GM10248 (cell line): ENCODE results near the gene WDR82.

Experiments
- CTCF ChIA-PET: fragments of 300-600 bp; sonication (Branson Sonifier 250); formaldehyde crosslinking; extraction: SDS; loops from one replicate; lab custom pipeline; 2021; ENCODE audit warnings: antibody characterized with exemption; lab: Yijun Ruan, JAX
- POLR2A ChIA-PET: fragments of 350-650 bp; sonication (Branson Sonifier 250); formaldehyde crosslinking; extraction: SDS; loops from one replicate; lab custom pipeline; 2020; ENCODE audit warnings: antibody characterized with exemption; lab: Yijun Ruan, JAX
- DNase-seq: peaks from one replicate; pipeline ENCODE4 v3.0.0; 2012; ENCODE audit errors: extremely low spot score
- CTCF ChIP-seq: IDR thresholded peaks from 2 replicates; pipeline ENCODE4 v1.5.1; 2012; ENCODE audit warnings: mild to moderate bottlenecking, low read depth; ENCODE audit errors: extremely low read depth, missing control alignments, control extremely low read depth

The WDR82 gene

GRCh38 chr3:52278510-52279069, at the start of gene WDR82:
WDR82 (minus strand) TSS chr3:52278649; CDS start chr3:52278361, 288 bp downstream.
- POLR2A ChIA-PET = interaction anchor here (0.7 to 1.3 kb wide), 8 partner anchors 9 to 53 kb away, joined by 3 to 6 read pairs (median 4); partner anchors contain the start of genes GLYCTK and TLR9
- no peak for TF ChIP-seq CTCF
- peak; percentile 96 for DNase-seq

GRCh38 chr3:52327486-52328290, 49.2 kb upstream of the WDR82 start:
- ChIA-PET POLR2A (interaction anchor here (0.6 kb wide), 1 partner anchor 11 kb away, joined by 3 read pairs; no protein-coding TSS in a partner anchor), CTCF (interaction anchor here (1.1 to 7.2 kb wide), 4 partner anchors 8 to 96 kb away, joined by 4 to 48 read pairs (median 5); no protein-coding TSS in a partner anchor)
- no peak for DNase-seq
- no peak for TF ChIP-seq CTCF

More at GRCh38 chr3:52278510-52279069, at the start of gene WDR82:
- CTCF ChIA-PET = interaction anchor here (0.9 to 5.9 kb wide), 18 partner anchors 10 to 296 kb away, joined by 3 to 44 read pairs (median 6); partner anchors contain the start of genes ACY1, GLYCTK, PPM1M and TWF2

- TF ChIP-seq CTCF = no peak
- DNase-seq = no peak
- ChIA-PET CTCF (interaction anchor here (1.6 to 7.2 kb wide), 3 partner anchors 12 to 95 kb away, joined by 4 to 48 read pairs (median 5); no protein-coding TSS in a partner anchor), POLR2A (no interaction called here)
Measured at GRCh38 chr3:52326976-52327375, 48.5 kb upstream of the WDR82 start.

GRCh38 chr3:52325686-52326085, 47.2 kb upstream of the WDR82 start:
- ChIA-PET POLR2A (no interaction called here), CTCF (interaction anchor here (1.1 to 7.2 kb wide), 2 partner anchors 14 to 121 kb away, joined by 3 to 48 read pairs; no protein-coding TSS in a partner anchor)
- TF ChIP-seq CTCF = no peak
- DNase-seq = no peak

GRCh38 chr3:52324676-52325075, 46.2 kb upstream of the WDR82 start:
- TF ChIP-seq CTCF = no peak
- POLR2A ChIA-PET = no interaction called here
- CTCF ChIA-PET = interaction anchor here (0.6 to 1.1 kb wide), 3 partner anchors 16 to 122 kb away, joined by 3 to 5 read pairs (median 4); no protein-coding TSS in a partner anchor
- DNase-seq = no peak
